ENCODE results near the gene INSRR. TPM values are rescaled to one million over a fixed set of nuclear protein-coding genes. Genes with fewer than 3 reads are reported as not detected.

Gene INSRR
- polyA plus RNA-seq, 3 donors, result not detected

DNA sequence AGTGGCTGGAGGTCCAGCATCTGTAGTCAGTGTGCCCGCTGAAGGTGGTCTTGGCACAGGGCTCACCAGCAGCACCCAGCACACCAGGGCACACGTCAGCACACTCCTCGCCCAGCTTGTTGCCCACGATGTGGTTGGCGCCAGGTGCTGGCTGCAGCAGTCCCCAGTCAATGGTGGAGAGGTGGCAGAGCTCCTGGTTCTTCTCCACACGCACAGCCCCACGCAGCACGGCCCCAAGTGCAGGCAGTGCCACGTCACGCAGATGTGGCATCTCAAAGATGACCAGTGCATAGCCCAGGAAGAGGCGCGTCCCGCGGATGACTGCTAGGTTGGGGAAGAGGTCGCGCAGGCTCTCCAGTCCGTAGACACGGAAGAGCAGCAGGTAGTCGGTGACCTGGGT, 5.2 kb downstream of the INSRR start:
- H3K27me3 ChIP-seq (ENCODE audit: control insufficient read depth in 2 of 2, insufficient read depth in 2 of 2, low read length in 2 of 2), result peaks cover 16 to 42% of the 10 kb centered on the region in 2 donors

DNA sequence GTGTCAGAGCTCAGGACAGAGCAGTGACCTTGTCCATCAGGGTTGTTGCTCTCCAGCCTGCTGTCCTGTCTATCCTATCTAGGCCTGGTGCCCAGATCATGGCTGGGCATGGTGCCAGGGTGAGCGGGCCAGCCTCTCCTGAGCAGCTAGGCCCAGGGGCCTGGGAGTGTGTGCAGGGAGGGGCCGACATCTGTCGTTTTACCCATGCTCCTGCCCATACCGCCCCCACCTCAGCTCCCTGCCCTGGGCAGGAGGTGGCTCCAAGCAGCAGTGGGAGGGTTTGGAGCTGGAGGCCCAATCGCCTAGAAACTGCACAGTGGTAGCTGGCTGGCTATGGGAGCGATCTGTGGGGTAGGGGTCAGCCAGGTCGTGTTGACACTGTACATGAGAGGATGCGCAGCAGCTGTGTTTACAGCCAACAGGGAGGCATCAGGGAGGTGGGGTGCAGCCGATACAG, 6.5 kb downstream of the INSRR start:
- intact Hi-C loops (cut with micrococcal nuclease), result loop anchor here (10.0 kb wide), 2 partner anchors 58 to 158 kb away; no protein-coding TSS in a partner anchor

More for the DNA sequence above, 5.2 kb downstream of the INSRR start:
- DNase-seq, result no peak
- peaks cover 0 to 1% (median 0%) of the 10 kb centered on the region in 7 donors for H3K9me3 Mint-ChIP-seq
- TF ChIP-seq CTCF (IDR thresholded peaks at IDR 0.05), result no peak
- Histone ChIP-seq H3K4me1 (ENCODE audit: control insufficient read depth in 1 of 2, insufficient read depth in 2 of 2, low read length in 2 of 2) (no peaks in the 10 kb centered on the region), H3K27ac (ENCODE audit: low read depth in 1 of 2, low read length in 2 of 2) (no peak overlapping the region), H3K9ac (ENCODE audit: insufficient read depth, low read length, poor library complexity, severe bottlenecking) (no peak overlapping the region), H3K79me2 (ENCODE audit: insufficient read depth, low read length) (no peaks in the 10 kb centered on the region), H3K4me3 (replicated peaks in 1 of 3; ENCODE audit: low read depth in 2 of 3, low read length in 3 of 3) (no peak overlapping the region), H3K4me2 (replicated peaks; ENCODE audit: extremely low read depth, low read length, poor library complexity, severe bottlenecking) (no peak overlapping the region), H4K20me1 (ENCODE audit: insufficient read depth, low read length) (no peaks in the 10 kb centered on the region), H3K9me3 (replicated peaks in 1 of 2; ENCODE audit: control insufficient read depth in 1 of 2, insufficient read depth in 1 of 2, low read length in 2 of 2) (no peaks in the 10 kb centered on the region), H3K36me3 (replicated peaks in 1 of 2; ENCODE audit: control insufficient read depth in 1 of 2, insufficient read depth in 2 of 2, low read length in 2 of 2) (no peaks in the 10 kb centered on the region), H2AFZ (ENCODE audit: insufficient read depth, low read depth, low read length, poor library complexity, severe bottlenecking) (no peak overlapping the region)
- peaks cover 45 to 55% (median 48%) of the 10 kb centered on the region in 3 donors for H3K27me3 Mint-ChIP-seq (ENCODE audit: low read depth in 3 of 3)
- peak overlapping the region in 1 of 2 donors; percentile 37 for H3K4me3 Mint-ChIP-seq
- H3K4me1 Mint-ChIP-seq, result peaks cover 9% of the 10 kb centered on the region
- peaks cover 0 to 3% of the 10 kb centered on the region in 2 donors for H3K36me3 Mint-ChIP-seq
- intact Hi-C loops (cut with micrococcal nuclease), result loop anchor here (10.0 kb wide), 2 partner anchors 59 to 159 kb away; no protein-coding TSS in a partner anchor
- no peak overlapping the region for H3K27ac Mint-ChIP-seq
- 96% methylated on average over 19 of the region's 19 CpGs for WGBS (ENCODE audit: insufficient coverage)

More for the DNA sequence above, 6.5 kb downstream of the INSRR start:
- H3K4me3 ChIP-seq (replicated peaks in 1 of 3; ENCODE audit: low read depth in 2 of 3, low read length in 3 of 3), result no peak overlapping the region
- no peaks in the 10 kb centered on the region for H3K36me3 ChIP-seq (replicated peaks in 1 of 2; ENCODE audit: control insufficient read depth in 1 of 2, insufficient read depth in 2 of 2, low read length in 2 of 2)
- H3K4me1 ChIP-seq (ENCODE audit: control insufficient read depth in 1 of 2, insufficient read depth in 2 of 2, low read length in 2 of 2), result no peaks in the 10 kb centered on the region
- H3K9ac ChIP-seq (ENCODE audit: insufficient read depth, low read length, poor library complexity, severe bottlenecking), result no peak overlapping the region
- H3K4me2 ChIP-seq (replicated peaks; ENCODE audit: extremely low read depth, low read length, poor library complexity, severe bottlenecking), result no peak overlapping the region
- no peak for TF ChIP-seq CTCF (IDR thresholded peaks at IDR 0.05)
- H3K27me3 ChIP-seq (ENCODE audit: control insufficient read depth in 2 of 2, insufficient read depth in 2 of 2, low read length in 2 of 2), result peaks cover 15 to 42% of the 10 kb centered on the region in 2 donors
- WGBS (ENCODE audit: insufficient coverage), result 66% methylated on average over 4 of the region's 9 CpGs
- peak overlapping the region in 1 of 7 donors; percentile 39 for H3K27ac Mint-ChIP-seq
- H3K27ac ChIP-seq (ENCODE audit: low read depth in 1 of 2, low read length in 2 of 2), result no peak overlapping the region
- no peaks in the 10 kb centered on the region for H3K36me3 Mint-ChIP-seq
- no peaks in the 10 kb centered on the region for H3K9me3 ChIP-seq (replicated peaks in 1 of 2; ENCODE audit: control insufficient read depth in 1 of 2, insufficient read depth in 1 of 2, low read length in 2 of 2)
- DNase-seq, result no peak
- H3K9me3 Mint-ChIP-seq, result peaks cover 0 to 3% (median 0%) of the 10 kb centered on the region in 7 donors
- peaks cover 6% of the 10 kb centered on the region for H3K4me1 Mint-ChIP-seq
- no peak overlapping the region for H2AFZ ChIP-seq (ENCODE audit: insufficient read depth, low read depth, low read length, poor library complexity, severe bottlenecking)
- H4K20me1 ChIP-seq (ENCODE audit: insufficient read depth, low read length), result no peaks in the 10 kb centered on the region
- H3K4me3 Mint-ChIP-seq, result no peak overlapping the region
- no peaks in the 10 kb centered on the region for H3K79me2 ChIP-seq (ENCODE audit: insufficient read depth, low read length)
- H3K27me3 Mint-ChIP-seq (ENCODE audit: low read depth in 3 of 3), result peaks cover 45 to 55% (median 48%) of the 10 kb centered on the region in 3 donors

Measured in CD14-positive monocyte (primary cell).